CD4-positive, alpha-beta memory T cell (primary cell): Measurements from ENCODE around the gene PSMG3. TPM values are rescaled to one million over a fixed set of nuclear protein-coding genes. Genes with fewer than 3 reads are reported as not detected.
A peak's percentile ranks its signal among the peaks of the same experiment; 100 is the strongest.

ENCODE experiments used
- CTCF ChIA-PET: fragments of 350-600 bp; sonication (Branson Sonifier 250); formaldehyde crosslinking; loops from one replicate; lab custom pipeline; 2021; ENCODE audit warnings: inconsistent platforms; ENCODE audit not compliant: partially characterized antibody; lab: Charles Lee
- POLR2A ChIA-PET: fragments of 350-600 bp; sonication (Branson Sonifier 250); formaldehyde crosslinking; loops from one replicate; lab custom pipeline; 2021; ENCODE audit not compliant: partially characterized antibody; lab: Charles Lee
- DNase-seq, 5 donors: peaks; one replicate each; pipeline versions ENCODE4 v3.0.0 to v3.0.0-alpha.2; 2020 to 2022; ENCODE audit warnings: mixed read lengths in 1 of 5
- H3K27ac ChIP-seq: one replicate; pipeline ENCODE4 v1.7.0; 2013; ENCODE audit warnings: low read depth, low read length
- H3K27me3 ChIP-seq: 2 replicates; pipeline ENCODE4 v1.7.0; 2013; ENCODE audit warnings: mild to moderate bottlenecking, low read length, moderate library complexity; ENCODE audit not compliant: insufficient read depth
- H3K36me3 ChIP-seq: 2 replicates; pipeline ENCODE4 v1.7.0; 2013; ENCODE audit warnings: mild to moderate bottlenecking, low read length, moderate library complexity; ENCODE audit not compliant: insufficient read depth
- H3K4me1 ChIP-seq: 2 replicates; pipeline ENCODE4 v1.7.0; 2013; ENCODE audit warnings: mild to moderate bottlenecking, low read length, moderate library complexity; ENCODE audit not compliant: insufficient read depth
- H3K4me3 ChIP-seq, 2 donors: one replicate each; pipeline ENCODE4 v1.7.0; 2013; ENCODE audit warnings: low read length in 2 of 2, mild to moderate bottlenecking in 1 of 2
- H3K9me3 ChIP-seq, 2 donors: one replicate each; pipeline ENCODE4 v1.7.0; 2013; ENCODE audit warnings: low read length in 2 of 2, control low read depth in 1 of 2; ENCODE audit not compliant: control insufficient read depth in 1 of 2
- H3K27ac Mint-ChIP-seq, 7 donors: one replicate each; pipeline ENCODE4 v1.8.0; 2020 to 2021; ENCODE audit warnings: mixed read lengths in 7 of 7, mild to moderate bottlenecking in 6 of 7, inconsistent platforms in 3 of 7, moderate library complexity in 3 of 7
- H3K27me3 Mint-ChIP-seq, 2 donors: one replicate each; pipeline ENCODE4 v1.8.0; 2020 to 2021; ENCODE audit warnings: mixed read lengths in 2 of 2
- H3K36me3 Mint-ChIP-seq, 2 donors: one replicate each; pipeline ENCODE4 v1.8.0; 2020 to 2021; ENCODE audit warnings: mixed read lengths in 2 of 2, inconsistent platforms in 1 of 2, mild to moderate bottlenecking in 1 of 2
- H3K4me1 Mint-ChIP-seq, 4 donors: one replicate each; pipeline ENCODE4 v1.8.0; 2020 to 2021; ENCODE audit warnings: mixed read lengths in 4 of 4, mild to moderate bottlenecking in 1 of 4
- H3K4me3 Mint-ChIP-seq, 8 donors: one replicate each; pipeline ENCODE4 v1.8.0; 2020 to 2021; ENCODE audit warnings: mixed read lengths in 8 of 8, mild to moderate bottlenecking in 7 of 8, moderate library complexity in 6 of 8, inconsistent platforms in 3 of 8
- H3K9me3 Mint-ChIP-seq, 8 donors: one replicate each; pipeline ENCODE4 v1.8.0; 2020 to 2021; ENCODE audit warnings: mixed read lengths in 8 of 8, mild to moderate bottlenecking in 5 of 8, inconsistent platforms in 3 of 8, moderate library complexity in 1 of 8
- intact Hi-C: fragments of 100-400 bp; cut with micrococcal nuclease; formaldehyde crosslinking; loops from one replicate; pipeline ENCODE4 v1.15.1; 2023
- polyA plus RNA-seq, 2 donors: library from polyadenylated mRNA; unstranded; fragments of 300-500 nt; fragmentation: Illumina TruSeq; gene quantifications; one replicate each; pipeline ENCODE4 v1.2.3, GENCODE V29; 2021
- total RNA-seq, 2 experiments: library from RNA; stranded (reverse); gene quantifications; one replicate each; pipeline ENCODE4 v1.2.3, GENCODE V29; 2021

The PSMG3 gene
- total and polyA plus RNA-seq, 4 experiments from 2014 or later, result 19.3 to 50.2 (median 30.9) TPM

DNA sequence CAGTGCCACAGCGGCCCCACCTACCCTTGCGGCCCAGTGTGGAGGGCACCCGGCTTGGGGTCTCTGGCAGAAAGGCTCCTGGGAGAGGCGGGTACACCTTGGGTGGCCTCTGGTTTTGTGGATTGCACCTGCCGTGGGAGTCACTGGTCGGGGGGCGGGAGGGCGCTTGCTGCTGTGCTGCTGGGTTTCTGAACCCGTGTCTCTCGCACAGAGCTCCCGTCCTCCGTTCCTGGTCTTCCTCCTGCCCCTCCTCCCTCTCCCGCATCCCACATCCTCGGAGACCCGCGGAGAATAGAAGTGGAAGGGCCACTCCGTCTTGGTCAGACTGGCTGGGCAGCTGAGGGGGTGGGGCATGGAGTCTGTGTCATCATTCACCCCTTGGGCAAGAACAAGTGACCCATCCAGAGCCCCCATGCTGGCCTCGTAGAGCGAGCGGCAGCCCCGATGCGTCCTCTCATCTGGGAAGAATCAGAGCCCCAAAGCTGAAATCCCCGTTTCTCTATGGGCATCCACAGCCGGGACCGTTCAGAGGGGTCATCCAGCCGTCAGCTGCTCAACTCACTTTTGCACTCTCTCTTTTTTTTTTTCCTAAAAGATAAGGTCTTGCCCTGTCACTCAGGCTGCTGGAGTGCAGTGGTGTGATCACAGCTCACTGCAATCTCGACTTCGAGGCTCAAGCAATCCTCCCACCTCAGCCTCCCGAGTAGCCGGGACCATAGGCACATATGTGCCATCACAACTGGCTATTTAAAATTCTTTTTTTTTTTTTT is 35.3 kb downstream of the PSMG3 start:
- H3K9me3 ChIP-seq, result no peaks in the 10 kb centered on the region
- Mint-ChIP-seq H3K4me1 (peaks cover 12 to 42% (median 27%) of the 10 kb centered on the region in 4 donors), H3K4me3 (peak overlapping the region in 2 of 8 donors; percentile 9 to 59), H3K27me3 (no peaks in the 10 kb centered on the region), H3K9me3 (peaks cover 0 to 2% (median 0%) of the 10 kb centered on the region in 8 donors), H3K27ac (peak overlapping the region in 3 of 7 donors; percentile 51 to 98 (median 62)), H3K36me3 (peaks cover 4 to 28% of the 10 kb centered on the region in 2 donors)
- H3K27ac ChIP-seq, result no peak overlapping the region
- H3K27me3 ChIP-seq, result no peaks in the 10 kb centered on the region
- H3K36me3 ChIP-seq, result peaks cover 7% of the 10 kb centered on the region
- peak in 1 of 5 donors; percentile 25 for DNase-seq
- ChIA-PET CTCF (no interaction called here), POLR2A (interaction anchor here (3.3 kb wide), 1 partner anchor 29 kb away, joined by 16 read pairs; the partner anchor contains the start of gene INTS1)
- no peak overlapping the region for H3K4me3 ChIP-seq
- intact Hi-C loops, result no loop called here
- H3K4me1 ChIP-seq, result peaks cover 38% of the 10 kb centered on the region

DNA sequence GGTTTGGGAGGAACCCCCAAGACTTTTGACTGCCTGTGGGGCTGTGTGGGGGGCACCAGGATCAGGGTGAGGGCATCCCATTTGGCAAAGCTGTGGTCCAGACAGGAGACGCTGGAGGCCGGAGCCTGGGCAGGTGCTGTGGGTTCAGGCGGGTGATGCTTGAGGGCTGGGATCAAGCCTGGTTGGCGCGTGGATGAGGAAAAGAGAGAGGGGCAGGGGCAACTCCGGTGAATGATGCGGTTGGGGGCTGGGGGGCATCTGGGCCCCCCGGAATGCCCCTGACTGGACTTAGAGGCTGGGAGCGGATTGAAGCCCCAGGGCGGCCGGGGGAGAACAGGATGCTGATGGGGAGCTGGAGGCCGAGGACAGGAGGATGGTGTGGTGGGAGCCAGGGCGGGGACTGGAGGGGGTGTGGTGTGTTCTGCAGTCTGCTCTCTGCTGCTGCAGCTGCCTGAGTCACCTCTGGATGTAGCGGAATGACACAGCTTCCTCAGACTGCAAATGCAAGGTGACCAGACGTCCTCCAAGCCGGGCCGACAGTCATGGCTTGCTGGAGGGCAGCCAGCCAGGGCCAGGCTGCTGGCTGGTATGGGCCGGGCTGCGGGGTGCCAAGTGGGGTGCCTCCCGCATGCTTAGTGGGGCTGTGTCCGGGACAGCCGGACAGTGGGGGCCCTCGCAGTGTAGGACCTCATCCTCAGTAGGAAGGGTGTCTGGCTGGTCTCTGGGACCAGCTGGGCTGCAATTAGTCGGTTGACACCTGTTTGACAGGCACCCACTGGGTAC is 36.1 kb downstream of the PSMG3 start:
- H3K36me3 Mint-ChIP-seq, result peaks cover 4 to 25% of the 10 kb centered on the region in 2 donors
- H3K27ac ChIP-seq, result peak overlapping the region; percentile 77
- peak overlapping the region; percentile 95 to 98 (median 96) for H3K27ac Mint-ChIP-seq
- H3K4me3 ChIP-seq, result peak overlapping the region in 1 of 2 donors; percentile 42
- H3K36me3 ChIP-seq, result no peaks in the 10 kb centered on the region
- intact Hi-C loops, result no loop called here
- peaks cover 38% of the 10 kb centered on the region for H3K4me1 ChIP-seq
- ChIA-PET CTCF (interaction anchor here (1.5 kb wide), 1 partner anchor 22 kb away, joined by 9 read pairs; the partner anchor contains the start of gene TMEM184A), POLR2A (interaction anchor here (1.1 to 3.3 kb wide), 4 partner anchors 21 to 75 kb away, joined by 3 to 18 read pairs (median 11); partner anchors contain the start of genes INTS1 and PSMG3)
- DNase-seq, result peak in 1 of 5 donors; percentile 38
- no peaks in the 10 kb centered on the region for H3K27me3 ChIP-seq
- H3K4me1 Mint-ChIP-seq, result peaks cover 12 to 42% (median 27%) of the 10 kb centered on the region in 4 donors
- H3K9me3 ChIP-seq, result no peaks in the 10 kb centered on the region
- H3K9me3 Mint-ChIP-seq, result peaks cover 0 to 2% (median 0%) of the 10 kb centered on the region in 8 donors
- H3K27me3 Mint-ChIP-seq, result no peaks in the 10 kb centered on the region
- peak overlapping the region in 7 of 8 donors; percentile 52 to 94 (median 89) for H3K4me3 Mint-ChIP-seq

DNA sequence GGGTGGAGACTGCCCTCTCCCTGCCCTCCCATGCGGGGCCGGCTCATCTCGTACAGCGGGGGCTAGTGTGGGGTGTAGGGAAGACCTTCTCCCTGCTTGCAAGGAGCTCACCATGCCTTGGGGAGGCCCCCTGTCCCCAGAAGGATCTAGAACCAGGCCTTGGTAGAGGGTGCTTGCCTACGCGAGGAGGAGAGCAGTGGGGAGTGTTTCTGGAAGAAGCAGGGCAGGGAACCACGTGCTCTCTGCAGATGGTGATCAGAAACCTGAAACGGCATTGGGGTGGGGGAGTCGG is 36.6 kb downstream of the PSMG3 start:
- Mint-ChIP-seq H3K4me3 (peak overlapping the region in 7 of 8 donors; percentile 89 to 94 (median 89)), H3K9me3 (peaks cover 0 to 2% (median 0%) of the 10 kb centered on the region in 8 donors), H3K4me1 (peaks cover 12 to 42% (median 27%) of the 10 kb centered on the region in 4 donors), H3K36me3 (peaks cover 4 to 25% of the 10 kb centered on the region in 2 donors), H3K27ac (peak overlapping the region; percentile 95 to 98 (median 96)), H3K27me3 (no peaks in the 10 kb centered on the region)
- H3K4me3 ChIP-seq, result peak overlapping the region; percentile 42 to 74
- no peaks in the 10 kb centered on the region for H3K27me3 ChIP-seq
- H3K36me3 ChIP-seq, result no peaks in the 10 kb centered on the region
- DNase-seq, result no peak
- H3K9me3 ChIP-seq, result no peaks in the 10 kb centered on the region
- ChIA-PET POLR2A (interaction anchor here (1.0 to 3.3 kb wide), 5 partner anchors 21 to 709 kb away, joined by 3 to 18 read pairs (median 6); partner anchors contain the start of genes INTS1, MRM2, NUDT1 and PSMG3), CTCF (interaction anchor here (1.5 kb wide), 1 partner anchor 23 kb away, joined by 9 read pairs; the partner anchor contains the start of gene TMEM184A)
- intact Hi-C loops, result no loop called here
- H3K27ac ChIP-seq, result peak overlapping the region; percentile 77
- H3K4me1 ChIP-seq, result peaks cover 38% of the 10 kb centered on the region

DNA sequence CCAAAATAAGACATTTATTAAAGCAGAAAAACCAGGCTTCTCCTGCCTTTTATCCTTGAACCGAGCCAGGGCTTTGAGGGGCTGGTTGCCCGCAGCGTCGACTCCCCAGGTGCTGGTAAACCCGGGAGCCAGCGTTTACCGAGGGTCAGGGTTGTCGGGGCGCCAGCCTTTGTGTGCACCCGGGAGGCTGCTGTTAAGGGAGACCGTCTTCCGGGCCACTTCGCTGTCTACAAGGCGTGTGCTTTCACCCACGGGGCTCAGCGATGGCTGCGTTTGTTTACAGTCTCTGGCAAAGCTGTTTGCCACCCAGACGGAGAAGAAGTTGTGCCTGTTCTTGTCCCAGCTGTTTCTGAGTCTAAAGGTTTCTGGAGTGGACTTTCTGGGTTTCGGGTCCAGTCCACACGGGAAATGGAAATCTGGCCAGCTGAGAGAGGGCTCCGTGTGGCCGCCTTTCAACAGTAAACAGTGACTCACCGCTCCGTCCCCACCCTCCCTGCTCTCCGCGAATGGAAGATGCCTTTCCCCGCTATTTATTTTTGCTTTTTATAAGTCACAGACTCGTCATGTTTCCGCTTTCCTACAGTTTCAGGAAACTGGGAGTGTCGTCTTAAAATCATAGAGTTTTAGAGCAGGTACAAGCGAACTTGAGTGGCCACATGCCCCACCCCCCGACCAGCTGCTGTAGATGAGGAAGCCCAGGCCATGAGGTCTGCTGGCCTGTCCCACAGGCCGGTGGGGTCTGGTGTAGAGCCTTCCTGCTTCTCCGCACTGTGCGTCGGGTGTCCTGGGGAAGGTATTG is 37.2 kb downstream of the PSMG3 start:
- no peaks in the 10 kb centered on the region for H3K9me3 ChIP-seq
- H3K27me3 ChIP-seq, result no peaks in the 10 kb centered on the region
- peaks cover 4 to 23% of the 10 kb centered on the region in 2 donors for H3K36me3 Mint-ChIP-seq
- no peaks in the 10 kb centered on the region for H3K36me3 ChIP-seq
- peak overlapping the region; percentile 77 for H3K27ac ChIP-seq
- intact Hi-C loops, result loop anchor here (1.0 kb wide), 3 partner anchors 24 to 38 kb away; partner anchors contain the start of genes INTS1, PSMG3 and TMEM184A
- peaks cover 0 to 2% (median 0%) of the 10 kb centered on the region in 8 donors for H3K9me3 Mint-ChIP-seq
- ChIA-PET POLR2A (interaction anchor here (1.0 to 3.3 kb wide), 8 partner anchors 12 to 730 kb away, joined by 3 to 18 read pairs (median 5); partner anchors contain the start of genes INTS1, MRM2, NUDT1 and PSMG3), CTCF (interaction anchor here (1.5 to 1.6 kb wide), 2 partner anchors 23 to 28 kb away, joined by 5 to 9 read pairs; partner anchors contain the start of gene TMEM184A)
- peaks cover 38% of the 10 kb centered on the region for H3K4me1 ChIP-seq
- peak overlapping the region; percentile 95 to 98 (median 96) for H3K27ac Mint-ChIP-seq
- H3K27me3 Mint-ChIP-seq, result no peaks in the 10 kb centered on the region
- peak; percentile 51 to 85 (median 57) for DNase-seq
- H3K4me3 ChIP-seq, result peak overlapping the region; percentile 42 to 74
- peak overlapping the region; percentile 89 to 94 (median 89) for H3K4me3 Mint-ChIP-seq
- H3K4me1 Mint-ChIP-seq, result peaks cover 12 to 42% (median 27%) of the 10 kb centered on the region in 4 donors

DNA sequence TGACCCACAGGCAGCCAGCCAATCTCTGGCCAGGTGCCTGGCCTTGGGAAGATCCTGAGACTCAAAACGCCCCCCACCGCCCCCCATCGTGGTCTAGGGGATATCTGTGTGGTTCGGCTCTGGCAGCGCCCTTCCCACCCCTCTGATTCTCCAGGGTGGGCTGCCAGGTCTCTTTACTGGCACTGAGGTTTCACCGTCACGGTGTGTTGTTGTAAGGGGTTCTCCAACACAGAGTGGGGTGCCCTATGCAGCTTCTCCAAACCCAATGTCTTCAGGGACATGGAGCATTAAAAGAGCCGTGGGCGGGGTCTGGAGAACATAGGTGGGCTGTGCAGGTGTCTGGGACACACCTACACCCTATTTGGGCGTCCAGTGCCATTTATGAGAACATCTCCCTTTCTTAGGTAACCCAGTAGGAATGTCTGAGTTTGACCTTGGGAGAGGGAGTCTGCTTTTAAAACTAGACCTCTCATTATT is 37.8 kb downstream of the PSMG3 start:
- H3K9me3 Mint-ChIP-seq, result peaks cover 0 to 2% (median 0%) of the 10 kb centered on the region in 8 donors
- H3K9me3 ChIP-seq, result no peaks in the 10 kb centered on the region
- peaks cover 4 to 23% of the 10 kb centered on the region in 2 donors for H3K36me3 Mint-ChIP-seq
- H3K4me3 ChIP-seq, result peak overlapping the region; percentile 42 to 74
- ChIA-PET POLR2A (interaction anchor here (1.0 to 3.3 kb wide), 7 partner anchors 13 to 730 kb away, joined by 3 to 18 read pairs (median 6); partner anchors contain the start of genes INTS1, MRM2, NUDT1 and PSMG3), CTCF (interaction anchor here (1.5 to 1.6 kb wide), 2 partner anchors 24 to 27 kb away, joined by 5 to 9 read pairs; partner anchors contain the start of gene TMEM184A)
- DNase-seq, result peak in 1 of 5 donors; percentile 62
- H3K27ac Mint-ChIP-seq, result peak overlapping the region; percentile 95 to 98 (median 96)
- intact Hi-C loops, result loop anchor here (1.0 kb wide), 4 partner anchors 24 to 73 kb away; partner anchors contain the start of genes INTS1, MICALL2, PSMG3 and TMEM184A
- H3K27me3 ChIP-seq, result no peaks in the 10 kb centered on the region
- H3K4me1 ChIP-seq, result peaks cover 38% of the 10 kb centered on the region
- peak overlapping the region; percentile 89 to 94 (median 89) for H3K4me3 Mint-ChIP-seq
- no peaks in the 10 kb centered on the region for H3K27me3 Mint-ChIP-seq
- peak overlapping the region; percentile 77 for H3K27ac ChIP-seq
- H3K4me1 Mint-ChIP-seq, result peaks cover 12 to 42% (median 27%) of the 10 kb centered on the region in 4 donors
- no peaks in the 10 kb centered on the region for H3K36me3 ChIP-seq
